Mesenchymal stem cell (in vitro differentiated cells and primary cell): ENCODE data around the gene TNFRSF1A.
A peak's percentile ranks its signal among the peaks of the same experiment; 100 is the strongest.

Source experiments
- DNase-seq: peaks from one replicate; pipeline ENCODE4 v3.0.0-alpha.2; 2013
- H2AFZ ChIP-seq: one replicate; pipeline ENCODE4 v1.6.1; 2013; ENCODE audit warnings: low read depth, mild to moderate bottlenecking, control low read depth, inconsistent platforms, low read length, moderate library complexity
- H2AK5ac ChIP-seq: 2 replicates; pipeline ENCODE4 v1.6.1; 2013; ENCODE audit warnings: low read length, moderate library complexity, mild to moderate bottlenecking, inconsistent platforms; ENCODE audit not compliant: severe bottlenecking
- H2BK120ac ChIP-seq: one replicate; pipeline ENCODE4 v1.6.1; 2013; ENCODE audit warnings: low read depth, mild to moderate bottlenecking, inconsistent platforms, low read length, moderate library complexity
- H2BK12ac ChIP-seq, 2 experiments: one replicate each; pipeline ENCODE4 v1.6.1; 2013; ENCODE audit warnings: inconsistent platforms in 2 of 2, low read length in 2 of 2, mild to moderate bottlenecking in 2 of 2, moderate library complexity in 2 of 2, control low read depth in 1 of 2
- H2BK15ac ChIP-seq: one replicate; pipeline ENCODE4 v1.6.1; 2013; ENCODE audit warnings: mild to moderate bottlenecking, low read depth, inconsistent platforms; ENCODE audit not compliant: poor library complexity, severe bottlenecking
- H2BK5ac ChIP-seq: 2 replicates; pipeline ENCODE4 v1.6.1; 2013; ENCODE audit warnings: low read depth, mild to moderate bottlenecking, low read length, control low read depth, inconsistent platforms; ENCODE audit not compliant: poor library complexity, severe bottlenecking
- H3K14ac ChIP-seq, 2 experiments: one replicate each; pipeline ENCODE4 v1.6.1; 2013; ENCODE audit warnings: inconsistent platforms in 2 of 2, low read length in 2 of 2, control low read depth in 1 of 2, mild to moderate bottlenecking in 1 of 2, moderate library complexity in 1 of 2
- H3K18ac ChIP-seq, 2 experiments: one replicate each; pipeline ENCODE4 v1.6.1; 2013; ENCODE audit warnings: inconsistent platforms in 2 of 2, low read length in 2 of 2, control low read depth in 1 of 2, low read depth in 1 of 2, mild to moderate bottlenecking in 1 of 2
- H3K23ac ChIP-seq, 2 experiments: one replicate each; pipeline ENCODE4 v1.6.1; 2013; ENCODE audit warnings: inconsistent platforms in 2 of 2, low read length in 2 of 2, mild to moderate bottlenecking in 2 of 2, moderate library complexity in 2 of 2, control low read depth in 1 of 2
- H3K27ac ChIP-seq: 2 replicates; pipeline ENCODE4 v1.5.1; 2013; ENCODE audit warnings: mild to moderate bottlenecking, moderate library complexity, low read length, control low read depth, inconsistent platforms; ENCODE audit not compliant: poor library complexity, severe bottlenecking
- H3K27me3 ChIP-seq, 2 experiments: 2 replicates each; pipeline versions ENCODE4 v1.6.1 to v1.7.0; 2013; ENCODE audit warnings: low read length in 2 of 2, mild to moderate bottlenecking in 2 of 2, moderate library complexity in 2 of 2, control low read depth in 1 of 2, inconsistent platforms in 1 of 2; ENCODE audit not compliant: control insufficient read depth in 1 of 2, insufficient read depth in 1 of 2
- H3K36me3 ChIP-seq, 2 experiments: 2 replicates each; pipeline versions ENCODE4 v1.6.1 to v1.7.0; 2013; ENCODE audit warnings: low read length in 2 of 2, control low read depth in 1 of 2, inconsistent platforms in 1 of 2, low read depth in 1 of 2, mild to moderate bottlenecking in 1 of 2; ENCODE audit not compliant: insufficient read depth in 2 of 2, control insufficient read depth in 1 of 2
- H3K4ac ChIP-seq, 2 experiments: one replicate each; pipeline ENCODE4 v1.6.1; 2013; ENCODE audit warnings: inconsistent platforms in 2 of 2, low read length in 2 of 2, mild to moderate bottlenecking in 2 of 2, moderate library complexity in 2 of 2, control low read depth in 1 of 2, low read depth in 1 of 2
- H3K4me1 ChIP-seq: 2 replicates; pipeline ENCODE4 v1.6.1; 2013; ENCODE audit warnings: low read depth, low read length, control low read depth; ENCODE audit not compliant: control insufficient read depth, insufficient read depth
- H3K4me2 ChIP-seq: 2 replicates; pipeline ENCODE4 v1.6.1; 2013; ENCODE audit warnings: low read length, mild to moderate bottlenecking, inconsistent platforms; ENCODE audit not compliant: poor library complexity, severe bottlenecking
- H3K4me3 ChIP-seq, 2 experiments: 2 replicates each; pipeline versions ENCODE4 v1.5.1 to v1.7.0; 2013; ENCODE audit warnings: low read length in 2 of 2, mild to moderate bottlenecking in 2 of 2, control low read depth in 1 of 2, low read depth in 1 of 2; ENCODE audit not compliant: insufficient read depth in 1 of 2
- H3K79me1 ChIP-seq: replicated peaks from 2 replicates; pipeline ENCODE4 v1.6.1; 2013; ENCODE audit warnings: mild to moderate bottlenecking, control low read depth, low read length, inconsistent platforms; ENCODE audit not compliant: poor library complexity, severe bottlenecking
- H3K9ac ChIP-seq: 2 replicates; pipeline ENCODE4 v1.7.0; 2013; ENCODE audit warnings: mild to moderate bottlenecking, low read length, moderate library complexity
- H3K9me3 ChIP-seq: 2 replicates; pipeline ENCODE4 v1.7.0; 2013; ENCODE audit warnings: mild to moderate bottlenecking, low read length; ENCODE audit not compliant: control insufficient read depth
- H4K8ac ChIP-seq: one replicate; pipeline ENCODE4 v1.6.1; 2013; ENCODE audit warnings: inconsistent platforms, mild to moderate bottlenecking, low read length, moderate library complexity
- H4K91ac ChIP-seq: one replicate; pipeline ENCODE4 v1.6.1; 2013; ENCODE audit warnings: mild to moderate bottlenecking, low read length, inconsistent platforms
- WGBS: methylation state at CpG from one replicate; pipeline ENCODE4 v1.1.7; 2013; ENCODE audit warnings: mixed read lengths; 5-methylcytosine and 5-hydroxymethylcytosine counted together

Gene TNFRSF1A

GRCh38 chr12:6327229-6328041, 14.4 kb downstream of the TNFRSF1A start:
- peak overlapping the region in 1 of 2 experiments; percentile 47 for H3K4me3 ChIP-seq

GRCh38 chr12:6326316-6327228, 15.3 kb downstream of the TNFRSF1A start:
- peak overlapping the region in 1 of 2 experiments; percentile 47 for H3K4me3 ChIP-seq
- peak overlapping the region; percentile 1 for H2AK5ac ChIP-seq
- peak overlapping the region; percentile 94 for H4K8ac ChIP-seq
- H3K9ac ChIP-seq = peak overlapping the region; percentile 77
- peak overlapping the region; percentile 54 to 86 for H3K18ac ChIP-seq
- H3K27me3 ChIP-seq = no peaks in the 10 kb centered on the region
- peaks cover 31% of the 10 kb centered on the region for H3K4me1 ChIP-seq
- peak overlapping the region; percentile 7 for H3K27ac ChIP-seq
- DNase-seq = peak; percentile 82
- peak overlapping the region in 1 of 2 experiments; percentile 54 for H3K23ac ChIP-seq
- peak overlapping the region; percentile 72 for H4K91ac ChIP-seq
- no peak overlapping the region for H3K4me2 ChIP-seq
- no peak overlapping the region for H2BK120ac ChIP-seq
- H3K79me1 ChIP-seq = peaks cover 39% of the 10 kb centered on the region
- peaks cover 50 to 63% of the 10 kb centered on the region in 2 experiments for H3K36me3 ChIP-seq
- H2BK5ac ChIP-seq = no peak overlapping the region
- H2BK12ac ChIP-seq = peak overlapping the region; percentile 45 to 77
- peak overlapping the region; percentile 15 for H2BK15ac ChIP-seq
- peak overlapping the region in 1 of 2 experiments; percentile 67 for H3K14ac ChIP-seq
- no peak overlapping the region for H2AFZ ChIP-seq
- no peaks in the 10 kb centered on the region for H3K9me3 ChIP-seq
- H3K4ac ChIP-seq = peak overlapping the region in 1 of 2 experiments; percentile 70
- 77% methylated on average over 21 of the region's 21 CpGs for WGBS

More at GRCh38 chr12:6327229-6328041, 14.4 kb downstream of the TNFRSF1A start:
- peaks cover 55 to 70% of the 10 kb centered on the region in 2 experiments for H3K36me3 ChIP-seq
- no peak overlapping the region for H2BK15ac ChIP-seq
- peak overlapping the region; percentile 77 for H3K9ac ChIP-seq
- H3K14ac ChIP-seq = peak overlapping the region in 1 of 2 experiments; percentile 61
- H3K23ac ChIP-seq = no peak overlapping the region
- H3K4me1 ChIP-seq = peaks cover 31% of the 10 kb centered on the region
- 90% methylated on average over 28 of the region's 33 CpGs for WGBS
- no peak for DNase-seq
- peak overlapping the region; percentile 7 for H4K91ac ChIP-seq
- H3K4ac ChIP-seq = no peak overlapping the region
- no peak overlapping the region for H3K4me2 ChIP-seq
- no peak overlapping the region for H2BK12ac ChIP-seq
- peak overlapping the region; percentile 36 for H4K8ac ChIP-seq
- H3K9me3 ChIP-seq = no peaks in the 10 kb centered on the region
- H3K18ac ChIP-seq = peak overlapping the region in 1 of 2 experiments; percentile 46
- no peaks in the 10 kb centered on the region for H3K27me3 ChIP-seq
- H2BK5ac ChIP-seq = no peak overlapping the region
- H3K79me1 ChIP-seq = peaks cover 39% of the 10 kb centered on the region
- no peak overlapping the region for H2AK5ac ChIP-seq
- no peak overlapping the region for H2BK120ac ChIP-seq
- peak overlapping the region; percentile 7 for H3K27ac ChIP-seq
- no peak overlapping the region for H2AFZ ChIP-seq

GRCh38 chr12:6324936-6325750, 16.7 kb downstream of the TNFRSF1A start:
- no peak overlapping the region for H2BK12ac ChIP-seq
- no peak overlapping the region for H2AK5ac ChIP-seq
- no peak overlapping the region for H2BK120ac ChIP-seq
- peaks cover 29% of the 10 kb centered on the region for H3K4me1 ChIP-seq
- H3K18ac ChIP-seq = peak overlapping the region; percentile 29 to 58
- peaks cover 30% of the 10 kb centered on the region for H3K79me1 ChIP-seq
- no peak overlapping the region for H3K14ac ChIP-seq
- H3K36me3 ChIP-seq = peaks cover 40 to 49% of the 10 kb centered on the region in 2 experiments
- peak overlapping the region; percentile 51 for H4K8ac ChIP-seq
- H4K91ac ChIP-seq = peak overlapping the region; percentile 80
- H2BK15ac ChIP-seq = peak overlapping the region; percentile 0
- no peak overlapping the region for H3K4me2 ChIP-seq
- H3K27me3 ChIP-seq = no peaks in the 10 kb centered on the region
- no peak overlapping the region for H3K4me3 ChIP-seq
- H2BK5ac ChIP-seq = no peak overlapping the region
- DNase-seq = no peak
- H3K9ac ChIP-seq = peak overlapping the region; percentile 48
- no peak overlapping the region for H2AFZ ChIP-seq
- H3K23ac ChIP-seq = peak overlapping the region in 1 of 2 experiments; percentile 74
- H3K27ac ChIP-seq = no peak overlapping the region
- no peaks in the 10 kb centered on the region for H3K9me3 ChIP-seq
- no peak overlapping the region for H3K4ac ChIP-seq
- WGBS = 65% methylated on average over 2 of the region's 6 CpGs
